Measurements from ENCODE around the gene SH3BP4.

DNA sequence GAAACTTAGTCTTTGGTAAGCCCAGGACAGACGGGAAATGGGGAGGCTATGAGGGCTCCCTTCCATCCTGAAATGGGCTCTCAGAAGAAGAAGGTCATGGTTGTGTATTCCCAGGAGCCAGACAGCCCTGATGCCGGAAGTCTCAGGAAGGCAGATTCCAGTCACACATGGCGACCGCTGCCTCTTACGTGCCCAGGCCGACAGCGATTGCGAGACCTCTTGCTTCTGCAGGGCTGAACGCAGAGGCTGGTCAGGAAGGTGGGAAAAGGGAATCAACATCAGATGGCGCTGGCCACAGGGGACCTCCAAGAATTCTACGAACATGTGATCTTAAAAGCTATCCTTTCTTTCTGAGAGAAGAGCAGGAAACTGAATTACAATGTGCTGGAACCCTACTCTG, 22.8 kb upstream of the SH3BP4 start:
- no peak for TF ChIP-seq CTCF (conservative IDR thresholded peaks at IDR 0.05; ENCODE audit: low read depth, low read length)
- no peak for TF ChIP-seq EZH2 (IDR thresholded peaks at IDR 0.05; ENCODE audit: borderline replicate concordance, low read depth, low read length, poor library complexity, severe bottlenecking)
